Transverse colon (tissue), 4 donors: ENCODE measurements around the gene ZDHHC5. TPM values are rescaled to one million over a fixed set of nuclear protein-coding genes. Genes with fewer than 3 reads are reported as not detected.

ENCODE experiments used
- DNase-seq: peaks from one replicate; pipeline ENCODE4 v3.0.0-alpha.2; 2019
- H3K27ac ChIP-seq, 4 donors: fragments of 200-600 bp; sonication (generic); 2 replicates each; pipeline ENCODE4 v1.5.1; 2016 to 2018; ENCODE audit warnings: inconsistent platforms in 4 of 4
- H3K27me3 ChIP-seq: fragments of 200-600 bp; sonication (generic); 2 replicates; pipeline ENCODE4 v1.5.1; 2017; ENCODE audit warnings: inconsistent platforms
- H3K36me3 ChIP-seq, 4 donors: fragments of 200-600 bp; sonication (generic); 2 replicates each; pipeline ENCODE4 v1.5.1; 2017 to 2019; ENCODE audit warnings: inconsistent platforms in 4 of 4
- H3K4me1 ChIP-seq, 4 donors: fragments of 200-600 bp; sonication (generic); 2 replicates each; pipeline ENCODE4 v1.5.1; 2017 to 2020; ENCODE audit warnings: inconsistent platforms in 4 of 4
- H3K4me3 ChIP-seq, 4 donors: fragments of 200-600 bp; sonication (generic); 1 replicate in 1 of 4; 2 replicates in 3 of 4; pipeline versions ENCODE4 v1.5.1 to v1.6.1; 2017 to 2019; ENCODE audit warnings: inconsistent platforms in 4 of 4
- H3K9me3 ChIP-seq, 2 donors: fragments of 200-600 bp; sonication (generic); 2 replicates each; pipeline ENCODE4 v1.5.1; 2017 to 2019; ENCODE audit warnings: inconsistent platforms in 2 of 2
- EP300 ChIP-seq: sonication (generic); formaldehyde crosslinking; IDR thresholded peaks from one replicate; pipeline ENCODE4 v1.6.1; 2017; ENCODE audit warnings: antibody characterized with exemption, low read depth
- POLR2A ChIP-seq: fragments of 450-650 bp; IDR thresholded peaks from one replicate; pipeline ENCODE4 v1.6.1; 2016; ENCODE audit warnings: antibody characterized with exemption, mild to moderate bottlenecking, moderate library complexity
- POLR2AphosphoS5 ChIP-seq, 3 donors: sonication (generic); formaldehyde crosslinking; IDR thresholded peaks; one replicate each; pipeline ENCODE4 v1.6.1; 2016; ENCODE audit warnings: antibody characterized with exemption in 3 of 3
- WGBS, 2 donors: methylation state at CpG; one replicate each; pipeline ENCODE4 v1.1.5; 2018; ENCODE audit warnings: low coverage in 1 of 2; 5-methylcytosine and 5-hydroxymethylcytosine counted together
- in situ Hi-C, 4 donors: fragments of 200-750 bp; cut with MboI; loops; one replicate each; pipeline versions ENCODE4 v1.15.0 to v1.15.1; 2017; ENCODE audit warnings: low sequenced_read_pairs in 3 of 4, low pct_ligation_motif_present in 1 of 4, low pct_unique_long_range_greater_than_20kb in 1 of 4
- intact Hi-C: fragments of 100-400 bp; cut with DNase I; formaldehyde crosslinking; loops from one replicate; pipeline ENCODE4 v1.15.1; 2023; ENCODE audit warnings: low total_unique reads
- total RNA-seq, 4 donors: library from RNA; depleted of rRNA; stranded (reverse); fragments of >200 nt; gene quantifications; one replicate each; pipeline ENCODE4 v1.1.0, GENCODE V29; 2016
- TF ChIP-seq, protein P1 (sequence below), 5 experiments: fragments of 200-600 bp in 3 of 5; fragments of 450-650 bp in 2 of 5; sonication (generic) in 3 of 5; IDR thresholded peaks; 1 replicate in 2 of 5; 2 replicates in 3 of 5; pipeline ENCODE4 v1.5.1; 2016 to 2017; ENCODE audit warnings: antibody characterized with exemption in 5 of 5, inconsistent platforms in 3 of 5, mild to moderate bottlenecking in 2 of 5, moderate library complexity in 1 of 5

Gene ZDHHC5
- total RNA-seq, 4 donors from 2014 or later, result 38.4 to 63.2 (median 57.6) TPM

DNA sequence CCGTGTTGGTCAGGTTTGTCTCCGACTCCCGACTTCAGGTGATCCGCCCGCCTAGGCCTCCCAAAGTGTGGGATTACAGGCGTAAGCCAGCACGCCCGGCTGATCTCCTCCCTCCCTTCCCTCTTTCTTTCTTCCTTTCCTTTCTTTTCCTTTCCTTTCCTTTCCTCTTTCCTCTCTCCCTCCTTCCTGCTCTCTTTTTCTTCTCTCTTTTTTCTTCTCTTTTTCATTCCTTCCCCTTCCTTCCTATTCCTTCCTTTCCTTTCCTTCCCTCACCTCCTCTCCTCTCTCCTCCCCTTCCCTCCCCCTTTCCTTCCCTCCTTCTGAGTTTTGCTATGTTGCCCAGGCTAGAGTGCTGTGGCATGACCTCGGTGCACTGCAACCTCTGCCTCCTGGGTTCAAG is 3.9 kb upstream of the ZDHHC5 start:
- Histone ChIP-seq H3K4me1 (peaks cover 2 to 12% (median 9%) of the 10 kb centered on the region in 4 donors), H3K27ac (no peak overlapping the region), H3K4me3 (no peak overlapping the region), H3K27me3 (no peaks in the 10 kb centered on the region), H3K9me3 (no peaks in the 10 kb centered on the region), H3K36me3 (peaks cover 0 to 28% (median 6%) of the 10 kb centered on the region in 4 donors)
- no peak for DNase-seq
- intact Hi-C loops (loop anchor here (10.0 kb wide), 1 partner anchor 339 kb away; the partner anchor contains the start of gene TNKS1BP1), in situ Hi-C loops (no loop called here)
- WGBS, 2 donors, result 83 to 90% methylated on average over 7 to 9 of the region's 9 CpGs
- TF ChIP-seq, protein P1, sequence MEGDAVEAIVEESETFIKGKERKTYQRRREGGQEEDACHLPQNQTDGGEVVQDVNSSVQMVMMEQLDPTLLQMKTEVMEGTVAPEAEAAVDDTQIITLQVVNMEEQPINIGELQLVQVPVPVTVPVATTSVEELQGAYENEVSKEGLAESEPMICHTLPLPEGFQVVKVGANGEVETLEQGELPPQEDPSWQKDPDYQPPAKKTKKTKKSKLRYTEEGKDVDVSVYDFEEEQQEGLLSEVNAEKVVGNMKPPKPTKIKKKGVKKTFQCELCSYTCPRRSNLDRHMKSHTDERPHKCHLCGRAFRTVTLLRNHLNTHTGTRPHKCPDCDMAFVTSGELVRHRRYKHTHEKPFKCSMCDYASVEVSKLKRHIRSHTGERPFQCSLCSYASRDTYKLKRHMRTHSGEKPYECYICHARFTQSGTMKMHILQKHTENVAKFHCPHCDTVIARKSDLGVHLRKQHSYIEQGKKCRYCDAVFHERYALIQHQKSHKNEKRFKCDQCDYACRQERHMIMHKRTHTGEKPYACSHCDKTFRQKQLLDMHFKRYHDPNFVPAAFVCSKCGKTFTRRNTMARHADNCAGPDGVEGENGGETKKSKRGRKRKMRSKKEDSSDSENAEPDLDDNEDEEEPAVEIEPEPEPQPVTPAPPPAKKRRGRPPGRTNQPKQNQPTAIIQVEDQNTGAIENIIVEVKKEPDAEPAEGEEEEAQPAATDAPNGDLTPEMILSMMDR (IDR thresholded peaks at IDR 0.05), result no peak
- no peak for TF ChIP-seq POLR2AphosphoS5 (IDR thresholded peaks at IDR 0.05)
- TF ChIP-seq POLR2A, result no peak
- no peak for TF ChIP-seq EP300

DNA sequence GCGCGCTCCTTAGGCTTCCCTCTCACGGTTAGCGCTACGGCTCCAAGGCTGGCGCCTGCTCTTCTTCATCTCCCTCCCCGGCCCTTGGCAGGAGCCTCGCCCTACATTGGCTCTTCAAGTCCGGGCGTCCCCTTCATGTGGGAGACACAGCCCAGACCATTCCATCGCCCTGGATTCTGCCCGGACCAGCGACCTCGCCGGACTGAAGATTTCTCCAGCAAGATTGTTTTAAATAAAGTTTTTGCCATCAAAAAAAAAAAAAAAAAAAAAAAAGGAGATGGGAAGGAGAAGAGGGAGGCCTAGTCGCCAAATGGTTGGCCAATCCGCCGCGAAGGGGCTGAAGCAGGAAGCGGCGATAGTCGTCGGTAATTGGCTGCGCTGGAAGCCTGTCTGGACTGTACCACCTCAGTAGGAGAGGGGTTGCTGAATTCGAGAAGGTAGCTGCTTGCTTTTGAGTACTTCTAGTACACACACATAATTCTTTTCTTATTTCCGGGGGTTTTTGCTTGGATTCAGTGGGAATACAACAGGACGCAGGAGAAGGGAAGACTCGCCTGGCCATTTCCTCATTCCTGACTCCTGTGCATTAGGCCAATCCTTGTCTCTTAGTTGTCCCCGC is 688 bp upstream of the ZDHHC5 start:
- Histone ChIP-seq H3K4me3 (peak overlapping the region; percentile 50 to 96 (median 71)), H3K9me3 (no peaks in the 10 kb centered on the region), H3K36me3 (peaks cover 0 to 9% (median 1%) of the 10 kb centered on the region in 4 donors), H3K27me3 (no peaks in the 10 kb centered on the region), H3K4me1 (peaks cover 11 to 25% (median 22%) of the 10 kb centered on the region in 4 donors), H3K27ac (peak overlapping the region; percentile 94 to 99 (median 98))
- intact Hi-C loops (loop anchor here (10.0 kb wide), 1 partner anchor 342 kb away; the partner anchor contains the start of gene TNKS1BP1), in situ Hi-C loops (no loop called here)
- TF ChIP-seq, protein P1 (IDR thresholded peaks at IDR 0.05), result no peak
- no peak for TF ChIP-seq EP300
- TF ChIP-seq POLR2A, result peak; percentile 35
- peak in 2 of 3 donors; percentile 19 to 43 for TF ChIP-seq POLR2AphosphoS5 (IDR thresholded peaks at IDR 0.05)
- 0 to 2% methylated on average over 14 to 29 of the region's 29 CpGs for WGBS, 2 donors
- DNase-seq, result peak; percentile 96

DNA sequence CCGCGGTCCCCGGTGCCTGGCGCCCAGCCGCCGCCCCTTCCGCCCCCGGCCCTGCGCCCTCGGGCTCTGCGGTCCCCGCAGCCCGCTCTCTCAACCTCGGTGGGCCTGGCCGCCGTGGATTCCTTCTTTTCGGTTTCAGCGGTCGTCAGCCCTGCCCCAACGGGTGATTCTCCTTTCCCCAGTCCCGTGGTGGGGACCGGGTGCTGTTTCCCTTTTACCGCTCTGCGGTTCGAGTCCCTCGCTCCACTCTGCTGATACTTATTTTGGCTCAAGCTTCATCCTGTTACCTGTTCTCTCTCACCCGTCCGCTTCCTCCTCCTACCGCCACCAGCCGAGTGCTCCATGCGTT is 494 bp downstream of the ZDHHC5 start:
- peaks cover 11 to 25% (median 22%) of the 10 kb centered on the region in 4 donors for H3K4me1 ChIP-seq
- H3K27me3 ChIP-seq, result no peaks in the 10 kb centered on the region
- DNase-seq, result peak; percentile 40
- H3K36me3 ChIP-seq, result peaks cover 0 to 17% (median 6%) of the 10 kb centered on the region in 4 donors
- intact Hi-C loops, result loop anchor here (10.0 kb wide), 1 partner anchor 344 kb away; the partner anchor contains the start of gene TNKS1BP1
- 0 to 1% methylated on average over 14 to 28 of the region's 31 CpGs for WGBS, 2 donors
- TF ChIP-seq, protein P1 (IDR thresholded peaks at IDR 0.05), result no peak
- peak overlapping the region; percentile 94 to 99 (median 98) for H3K27ac ChIP-seq
- in situ Hi-C loops, result no loop called here
- no peaks in the 10 kb centered on the region for H3K9me3 ChIP-seq
- peak overlapping the region; percentile 67 to 96 (median 83) for H3K4me3 ChIP-seq

DNA sequence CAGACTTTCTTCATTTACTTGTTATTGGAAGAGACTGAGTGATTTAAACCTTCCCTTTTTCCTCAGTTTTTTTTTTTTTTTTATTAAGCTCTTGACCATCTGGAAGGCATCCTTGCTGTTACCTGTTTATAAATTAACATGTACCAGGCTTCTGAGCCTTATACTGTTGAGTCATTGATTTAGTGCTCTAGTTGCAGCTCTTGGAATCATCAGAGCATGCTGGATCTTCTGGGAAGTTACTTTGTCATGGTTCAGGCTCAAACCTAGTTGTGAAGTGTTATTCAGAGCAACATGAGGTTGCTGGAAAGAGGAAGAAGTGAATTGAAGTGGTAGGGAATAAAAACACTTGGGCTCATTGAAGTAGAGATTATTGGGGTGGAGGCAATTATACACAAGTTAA is 6.3 kb downstream of the ZDHHC5 start:
- TF ChIP-seq, protein P1 (IDR thresholded peaks at IDR 0.05), result no peak
- TF ChIP-seq POLR2A, result no peak
- no peak for TF ChIP-seq POLR2AphosphoS5 (IDR thresholded peaks at IDR 0.05)
- TF ChIP-seq EP300, result no peak
- no peak for DNase-seq
- Histone ChIP-seq H3K36me3 (peaks cover 0 to 28% (median 12%) of the 10 kb centered on the region in 4 donors), H3K4me1 (peaks cover 6 to 43% (median 10%) of the 10 kb centered on the region in 4 donors), H3K27ac (no peak overlapping the region), H3K4me3 (no peak overlapping the region), H3K27me3 (no peaks in the 10 kb centered on the region), H3K9me3 (no peaks in the 10 kb centered on the region)
- in situ Hi-C loops, result no loop called here
- intact Hi-C loops, result no loop called here
